GM18517 (cell line): ENCODE measurements around the gene TSPAN18.

ENCODE experiments used
- ATAC-seq: cut with Tn5 transposase; IDR thresholded peaks from one replicate; pipeline ENCODE4 v1.9.1; 2021; ENCODE audit warnings: mild to moderate bottlenecking, moderate library complexity; ENCODE audit not compliant: unreplicated experiment

Gene TSPAN18

DNA sequence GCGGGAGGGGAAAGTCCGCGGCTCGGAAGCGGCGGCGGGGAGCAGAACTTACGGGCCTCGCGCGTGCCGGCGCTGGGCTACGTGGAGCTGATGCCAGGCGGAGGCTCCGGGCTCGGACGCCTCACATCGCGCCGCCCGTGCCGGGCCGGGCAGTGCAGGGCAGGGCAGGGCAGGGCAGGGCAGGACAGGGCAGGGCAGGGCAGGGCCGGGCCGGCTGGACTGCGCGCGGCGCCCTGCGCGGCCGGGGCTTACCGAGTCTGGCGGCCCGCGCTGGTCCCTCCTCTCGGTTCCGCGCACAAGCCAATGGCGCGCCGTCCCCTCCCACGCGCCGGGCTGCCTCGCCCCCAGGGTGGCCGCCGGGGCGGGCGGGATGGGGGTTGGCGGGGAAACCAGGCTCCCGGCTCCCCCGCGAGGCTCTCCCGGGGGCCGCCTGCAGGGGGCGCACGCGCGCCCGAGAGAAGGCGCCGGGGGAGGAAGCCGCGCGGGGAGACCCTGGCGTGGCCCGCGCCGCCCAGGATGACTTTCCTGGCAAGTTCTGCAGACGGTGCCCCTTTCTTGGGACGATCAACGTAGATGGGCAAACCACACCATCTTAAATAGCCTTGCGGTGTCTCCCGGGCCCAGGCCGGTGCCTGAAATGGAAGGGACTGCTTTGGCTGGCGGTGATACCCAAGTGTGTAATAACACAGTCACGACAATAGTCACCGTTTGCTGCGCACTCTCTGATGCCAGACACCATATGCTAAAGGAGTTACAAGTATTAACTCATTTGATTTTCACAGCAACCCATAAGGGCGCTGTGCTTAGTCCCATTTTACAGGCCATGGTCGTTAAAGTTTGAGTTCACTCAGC, 224.1 kb downstream of the TSPAN18 start, which contains the start of gene TP53I11:
TSS of gene TP53I11 (minus strand) at position 259 of the 852 bp plus-strand sequence. CDS start 12,548 bp downstream, outside the sequence.
- no peak for ATAC-seq

DNA sequence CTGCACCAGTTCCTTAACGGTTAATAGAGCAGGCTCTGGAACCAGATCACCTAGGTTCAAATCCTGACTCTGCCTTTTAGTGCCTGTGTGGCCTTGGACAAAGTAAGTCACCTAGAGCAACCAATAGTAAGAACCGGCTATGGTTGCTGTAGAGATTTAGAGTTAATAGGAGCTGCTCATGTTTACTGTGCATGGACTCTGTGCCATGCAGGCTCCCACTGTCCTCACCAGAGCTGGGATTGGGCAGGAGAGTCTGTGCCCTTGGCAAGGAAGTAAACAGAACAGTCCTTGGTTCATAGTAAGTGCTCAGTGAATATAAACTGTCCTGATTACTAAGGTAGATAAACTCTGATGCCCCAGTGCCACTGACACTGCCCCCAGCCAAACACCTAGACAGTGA, 225.3 kb downstream of the TSPAN18 start:
- no peak for ATAC-seq

DNA sequence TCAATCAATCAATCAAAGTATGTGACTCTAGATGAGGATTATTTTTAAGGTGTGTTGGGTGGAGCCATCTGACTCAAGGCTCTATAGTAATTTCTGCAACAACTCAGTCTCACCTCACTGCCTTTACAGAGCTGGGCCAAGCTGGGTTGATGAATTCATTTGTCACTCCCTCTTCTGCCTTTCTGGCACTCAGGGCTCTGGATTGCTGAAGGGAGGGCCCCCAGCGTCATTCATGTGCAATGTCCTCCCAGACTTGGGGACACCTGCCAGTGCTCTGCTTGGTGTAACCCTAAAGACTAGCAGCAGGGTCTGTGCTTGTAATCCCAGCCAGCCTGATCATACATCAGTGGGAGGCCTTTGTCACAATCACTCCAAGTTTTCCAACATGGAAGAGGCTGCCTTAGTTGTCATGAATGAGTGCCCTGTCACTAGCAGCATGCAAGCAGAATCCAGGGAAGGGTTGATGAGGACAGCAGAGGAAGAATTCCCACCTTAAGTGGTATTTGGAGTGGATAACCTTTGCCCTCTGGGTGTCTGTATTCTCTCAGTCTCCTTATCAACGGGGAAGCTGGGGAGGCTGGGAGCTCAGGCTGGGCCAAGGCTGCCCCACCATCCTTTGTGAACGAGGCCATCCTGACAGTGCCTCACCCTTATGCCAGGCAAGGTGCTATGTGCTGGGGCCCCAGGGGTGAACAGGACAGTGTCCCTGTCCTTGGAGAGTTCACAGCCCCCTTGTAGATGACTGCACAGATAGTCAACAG, 225.9 kb downstream of the TSPAN18 start:
- ATAC-seq, result no peak

DNA sequence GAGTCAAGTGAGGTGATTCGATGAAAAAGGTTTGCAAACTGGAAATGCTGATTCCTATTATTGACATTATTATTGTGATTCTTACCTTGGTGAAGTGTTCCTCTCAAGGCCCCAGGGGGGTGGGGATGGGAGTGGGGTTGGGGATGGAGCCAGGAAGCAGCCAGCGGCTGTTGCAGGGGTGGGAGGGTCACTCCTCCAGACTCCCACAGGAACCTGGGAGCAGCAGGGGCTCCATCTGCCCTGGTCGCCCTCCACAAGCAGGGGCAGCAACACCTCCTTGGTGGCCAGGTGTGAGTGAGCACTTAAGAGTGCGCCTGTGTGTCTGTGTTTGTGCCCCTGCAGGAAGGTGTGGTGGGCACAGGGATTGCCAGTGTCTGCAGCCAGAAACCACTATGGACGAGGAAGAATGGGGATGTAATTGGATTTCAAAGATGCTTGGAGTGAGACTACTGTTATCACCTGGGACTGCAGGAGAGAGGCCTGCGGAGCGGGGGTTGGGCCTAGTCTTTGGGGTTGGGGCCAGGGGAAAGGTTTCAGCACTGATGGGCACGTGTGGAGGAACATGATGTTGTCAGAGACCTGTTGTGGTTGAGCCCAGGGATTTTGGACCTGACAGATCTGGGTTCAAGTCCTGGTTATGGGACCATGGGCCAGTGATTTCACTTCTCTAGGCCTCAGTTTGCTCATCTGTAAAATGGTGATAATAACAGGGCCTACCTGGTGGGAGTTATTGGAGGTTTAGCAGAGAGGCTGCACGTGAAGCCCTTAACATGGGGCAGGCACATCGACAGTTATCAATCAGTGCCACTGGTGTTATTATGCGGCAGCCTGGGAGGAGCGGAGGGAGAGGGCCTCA, 227.5 kb downstream of the TSPAN18 start:
- no peak for ATAC-seq

DNA sequence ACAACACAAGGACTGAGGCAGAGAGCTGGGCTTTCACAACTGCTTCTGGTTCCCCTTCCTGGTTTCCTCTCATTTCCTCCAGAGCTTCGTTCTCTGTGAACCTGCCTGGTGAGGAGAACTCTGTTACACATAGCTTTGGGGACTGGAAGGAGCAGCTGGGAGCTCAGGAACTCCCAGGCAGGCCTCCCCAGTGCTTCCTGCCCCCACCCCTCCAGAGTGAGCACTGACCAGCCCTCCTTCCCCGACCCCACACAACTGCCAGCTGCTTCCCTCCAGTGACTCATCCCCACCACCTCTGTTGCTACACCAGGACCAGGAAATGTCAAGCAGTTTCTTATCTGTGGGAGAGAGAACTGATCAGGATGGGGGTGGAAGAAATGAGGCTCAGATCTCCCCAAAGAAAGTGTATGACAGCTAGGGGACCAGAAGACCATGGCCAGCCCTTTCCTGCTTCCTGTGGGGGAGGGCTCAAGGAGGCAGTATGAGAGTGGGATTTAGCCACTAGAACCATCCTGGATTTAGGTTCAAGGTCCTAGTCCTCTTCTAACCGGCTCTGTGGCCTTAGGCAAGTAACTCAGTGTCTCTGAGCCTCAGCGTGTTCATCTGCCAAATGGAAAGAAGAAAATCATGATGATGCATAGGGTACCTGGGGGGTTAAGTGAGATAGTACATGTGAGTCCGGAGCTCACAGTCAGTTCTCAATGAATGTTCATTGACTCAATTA, 228.4 kb downstream of the TSPAN18 start:
- ATAC-seq, result no peak

DNA sequence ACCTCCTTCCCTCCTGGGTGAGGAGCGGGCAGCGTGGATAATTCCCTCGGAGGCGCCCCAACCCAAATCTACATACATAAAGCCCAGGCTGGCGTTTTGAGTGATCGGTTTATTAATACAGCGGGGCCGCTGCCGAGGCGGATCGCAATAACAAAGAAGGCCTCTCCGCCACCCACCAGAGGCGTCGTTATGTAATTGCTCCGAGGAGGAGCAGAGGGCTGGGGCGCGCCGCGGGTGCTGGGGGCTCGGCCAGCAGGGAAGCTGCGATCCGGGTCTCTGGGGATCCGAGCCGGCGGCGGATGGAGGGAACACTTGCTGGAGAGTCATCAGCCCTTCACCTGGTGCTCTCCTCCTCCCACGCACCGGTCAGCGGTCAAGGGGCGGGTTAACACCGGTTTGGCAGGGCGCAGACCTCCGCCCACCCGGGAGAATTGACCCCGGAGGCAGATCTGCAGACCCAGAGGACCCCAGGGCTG, 230.3 kb downstream of the TSPAN18 start:
- ATAC-seq, result no peak

DNA sequence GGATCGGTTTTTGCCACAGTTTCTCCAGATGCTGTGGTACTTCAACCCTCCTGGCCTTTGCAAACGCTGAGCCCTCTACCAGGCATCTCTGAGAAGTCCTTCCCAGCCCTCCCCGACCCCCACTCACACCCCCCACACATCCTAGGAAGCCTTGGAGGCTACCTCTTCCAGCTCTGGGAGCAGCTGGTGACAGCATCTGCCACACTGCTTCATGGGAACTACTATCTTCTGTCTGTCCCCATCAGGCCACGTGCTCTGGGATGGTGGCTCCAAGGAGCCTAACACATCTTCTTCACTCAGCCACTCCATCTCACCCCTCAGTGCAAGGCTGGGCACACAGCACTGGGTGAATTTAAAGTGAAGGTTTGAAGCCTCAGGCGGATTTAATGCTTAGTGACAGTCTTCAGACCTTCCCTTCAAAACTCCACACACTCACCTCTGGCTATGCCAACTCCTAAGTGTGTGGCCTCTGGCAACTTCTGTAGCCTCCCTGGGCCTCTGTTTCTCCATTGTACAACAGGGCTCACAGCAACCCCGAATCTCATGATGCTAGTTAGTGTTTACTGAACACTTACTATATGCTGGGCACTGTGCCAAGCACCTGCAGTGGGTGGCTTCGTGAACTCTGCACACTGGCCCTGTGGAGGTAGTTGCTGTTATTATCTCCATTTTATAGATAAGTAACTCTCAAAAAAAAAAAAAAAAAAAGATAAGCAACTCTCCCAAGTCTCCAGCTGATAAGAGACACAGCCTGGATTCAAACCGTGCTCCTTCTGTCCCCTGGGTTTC, 231.2 kb downstream of the TSPAN18 start:
- ATAC-seq, result no peak

DNA sequence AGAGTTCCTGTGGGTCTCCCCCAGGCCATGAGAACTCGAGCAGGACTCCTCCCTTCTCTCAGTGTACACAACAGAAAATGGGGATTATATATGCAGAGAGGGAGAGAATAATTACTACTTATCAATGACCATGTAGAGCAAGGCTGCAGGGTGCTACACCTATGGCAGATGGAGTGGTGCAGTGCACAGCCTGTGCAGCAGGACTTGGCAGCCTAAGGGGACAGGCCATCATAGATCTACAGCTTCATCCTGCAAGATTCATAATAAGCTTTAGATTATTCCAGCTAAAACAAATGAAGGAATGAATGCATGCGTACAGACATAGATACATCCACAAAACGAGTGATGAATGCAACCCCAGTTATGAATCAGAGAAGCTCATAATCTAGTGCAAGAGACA, 232.3 kb downstream of the TSPAN18 start:
- ATAC-seq, result no peak

DNA sequence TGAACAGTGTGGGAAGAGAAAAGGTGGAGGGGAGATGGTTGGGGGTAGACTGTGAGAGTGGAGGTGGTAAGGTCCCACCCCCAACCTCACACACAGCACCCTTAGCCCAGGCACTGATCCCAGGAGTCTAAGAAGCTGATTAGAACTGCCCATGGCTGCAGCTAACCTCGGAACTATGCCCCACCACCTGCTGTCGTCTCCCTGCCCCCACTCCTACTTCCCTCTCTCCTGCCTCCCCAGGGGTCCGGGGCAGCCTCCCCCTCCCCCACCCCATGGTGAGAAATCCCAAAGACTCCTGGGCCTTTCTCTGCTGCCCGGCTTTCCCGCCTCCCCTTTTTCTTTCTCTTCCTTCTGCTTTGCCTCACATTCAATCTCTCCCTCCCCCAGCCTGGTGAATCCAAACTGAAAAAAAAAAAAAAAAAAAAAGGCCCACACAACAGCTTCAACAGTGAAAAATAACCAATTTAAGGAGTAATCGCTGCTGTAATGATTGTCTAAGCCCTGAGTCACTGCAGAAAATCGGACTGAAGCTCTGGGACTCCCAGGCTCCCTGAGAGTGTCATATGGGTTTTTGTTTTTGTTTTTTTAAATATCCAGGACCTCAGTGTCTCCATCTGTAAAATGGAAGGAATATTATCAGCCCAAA, 233.6 kb downstream of the TSPAN18 start:
- no peak for ATAC-seq

DNA sequence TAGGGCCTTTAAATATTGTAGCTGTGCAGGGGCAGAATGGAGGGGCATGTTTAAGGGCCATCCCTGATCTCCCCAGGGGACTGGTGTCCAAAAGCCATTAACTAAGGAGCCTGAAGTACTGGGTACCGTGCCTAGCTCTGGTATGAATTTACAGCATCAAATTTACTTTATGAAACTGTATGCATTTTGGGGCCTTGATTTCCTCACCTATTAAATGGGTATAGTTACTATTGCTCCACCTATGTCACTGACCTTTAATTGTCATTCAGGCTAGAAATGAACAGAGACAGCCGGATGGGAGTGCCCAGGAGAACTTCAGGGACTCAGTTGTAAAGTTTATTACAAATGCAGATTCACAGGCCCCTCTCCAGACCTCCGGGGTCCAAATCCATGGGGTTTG, 235.7 kb downstream of the TSPAN18 start:
- no peak for ATAC-seq

DNA sequence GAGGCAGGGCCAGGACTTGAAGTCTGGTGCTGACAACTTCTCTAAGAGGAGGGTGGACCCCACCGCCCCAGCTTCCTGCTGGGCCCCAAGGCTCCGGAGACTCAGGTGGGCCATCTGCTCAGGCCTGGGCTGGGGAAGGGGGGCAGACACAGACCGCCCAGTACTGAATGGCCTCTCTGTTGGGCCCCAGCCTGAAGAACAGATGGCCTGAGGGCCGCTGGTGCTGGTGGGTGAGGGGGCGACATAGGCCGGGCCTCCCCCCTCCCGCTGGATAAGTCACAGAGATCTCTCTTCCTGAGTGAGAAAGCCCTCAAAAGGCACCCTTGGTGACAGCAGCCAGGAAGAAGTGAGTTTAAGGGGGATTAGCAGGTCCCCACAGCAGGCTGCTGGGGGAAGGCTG, 236.4 kb downstream of the TSPAN18 start:
- no peak for ATAC-seq

DNA sequence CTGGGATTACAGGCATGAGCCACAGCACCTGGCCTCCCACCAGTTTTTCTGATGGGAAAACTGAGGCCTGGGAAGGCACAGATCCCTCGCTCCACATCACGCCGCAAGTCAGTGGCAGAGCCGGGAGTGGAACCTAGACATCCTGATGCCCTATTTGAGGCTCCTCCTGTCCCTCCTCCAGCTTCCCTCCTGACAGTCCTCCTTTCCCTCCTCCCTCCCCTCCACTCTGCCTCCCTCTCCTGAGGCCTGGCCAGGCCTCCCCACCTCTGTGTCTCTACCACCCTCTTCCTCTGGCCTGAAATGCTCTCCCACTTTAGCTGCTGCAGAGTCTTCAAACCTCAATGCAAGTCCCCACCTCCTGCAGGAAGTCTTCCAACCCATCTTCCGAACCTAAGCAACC, 237.2 kb downstream of the TSPAN18 start:
- ATAC-seq, result no peak

DNA sequence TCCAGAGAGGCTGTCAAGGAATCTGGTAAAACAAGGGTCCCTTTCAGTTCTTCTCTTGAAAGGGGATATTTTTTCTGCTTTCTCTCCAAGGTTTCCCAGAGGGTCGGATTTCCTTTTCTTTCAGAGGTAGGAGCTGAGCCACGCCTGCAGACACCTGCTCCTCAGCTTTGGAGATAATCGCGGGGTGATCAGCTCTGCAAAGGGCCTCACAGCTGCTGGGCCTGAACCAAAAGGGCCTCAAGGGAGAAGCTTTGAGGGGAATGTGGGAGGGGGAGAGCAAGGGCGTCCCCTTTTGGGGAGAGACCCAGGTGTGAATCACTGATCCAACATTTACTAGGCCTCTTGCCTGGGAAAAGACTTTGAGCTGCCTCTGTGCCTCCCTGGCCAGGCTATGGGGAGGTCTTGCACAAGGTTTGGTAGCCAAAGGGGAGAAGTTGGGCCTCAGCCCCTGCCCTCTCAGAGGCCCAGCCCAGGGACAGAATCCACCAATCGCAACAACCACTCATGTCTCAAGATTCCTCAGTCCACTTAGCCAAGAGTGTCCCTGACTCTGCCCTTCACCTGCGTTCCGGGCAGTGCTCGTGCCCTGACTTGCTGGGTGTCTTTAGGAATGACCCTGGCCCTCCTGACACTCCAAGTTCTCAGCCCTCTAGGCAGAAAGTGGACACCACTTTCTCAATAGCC, 237.9 kb downstream of the TSPAN18 start:
- ATAC-seq, result no peak

DNA sequence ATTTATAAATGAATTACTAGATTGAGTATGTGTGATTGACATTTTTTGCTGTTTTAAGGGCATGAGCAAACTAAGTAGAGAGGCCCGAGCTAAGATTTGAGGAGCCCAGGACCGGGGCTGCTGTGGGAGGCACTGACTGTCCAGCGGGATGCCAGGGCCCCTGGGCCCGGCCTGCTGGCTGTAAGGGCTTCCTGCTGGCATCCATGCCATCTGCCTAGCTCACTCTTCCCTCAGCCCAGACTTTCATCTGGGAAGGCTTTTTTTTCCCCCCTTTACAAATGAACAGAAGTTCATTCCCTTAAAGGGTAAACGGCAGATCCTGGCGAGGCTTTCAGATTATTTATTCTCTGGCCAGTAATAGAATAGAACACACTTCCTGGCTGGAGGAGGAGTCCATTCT, 239.9 kb downstream of the TSPAN18 start:
- no peak for ATAC-seq

DNA sequence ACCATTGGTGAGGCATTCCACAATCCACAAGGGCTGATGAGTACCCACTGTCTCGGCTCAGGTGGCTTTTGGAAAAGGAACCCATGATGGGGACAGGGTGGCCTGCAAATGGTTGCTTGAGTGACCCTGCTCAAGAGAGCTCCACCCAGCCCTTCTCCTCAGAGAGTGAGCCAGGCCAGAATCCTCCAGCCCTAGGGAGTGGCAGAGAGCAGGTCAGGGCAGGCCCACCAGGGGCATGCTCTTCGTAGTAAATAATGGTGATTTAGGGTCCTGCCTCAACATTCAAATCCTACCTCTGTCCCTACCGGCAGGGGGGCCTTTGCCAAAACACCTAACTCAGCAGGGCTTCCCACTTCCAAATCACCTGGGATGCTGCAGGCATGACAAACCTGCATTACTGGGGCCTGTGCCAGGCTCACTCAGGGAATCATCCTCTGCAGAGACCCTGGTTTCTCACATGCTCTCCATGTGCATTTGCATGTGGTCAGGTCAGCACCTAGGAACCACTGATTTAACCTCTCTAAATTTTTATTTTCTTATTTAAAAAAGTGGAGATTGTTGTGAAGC, 241.3 kb downstream of the TSPAN18 start:
- no peak for ATAC-seq

DNA sequence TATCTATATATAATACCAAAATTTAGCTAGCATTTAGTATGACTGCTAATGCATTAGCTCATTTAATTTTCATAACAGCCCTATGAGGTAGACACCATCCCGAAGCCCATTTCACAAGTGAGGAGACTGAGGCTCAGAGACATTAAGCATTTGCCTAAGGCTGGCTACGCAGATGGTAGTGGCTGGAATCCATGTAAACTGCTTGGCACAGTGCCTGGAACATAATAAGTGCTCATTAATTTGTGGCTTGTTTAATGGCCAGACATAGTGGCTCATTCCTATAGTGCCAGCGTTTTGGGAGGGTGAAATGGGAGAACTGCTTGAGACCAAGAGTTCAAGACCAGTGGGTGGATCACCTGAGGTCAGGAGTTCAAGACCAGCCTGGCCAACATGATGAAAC, 241.7 kb downstream of the TSPAN18 start:
- ATAC-seq, result no peak

DNA sequence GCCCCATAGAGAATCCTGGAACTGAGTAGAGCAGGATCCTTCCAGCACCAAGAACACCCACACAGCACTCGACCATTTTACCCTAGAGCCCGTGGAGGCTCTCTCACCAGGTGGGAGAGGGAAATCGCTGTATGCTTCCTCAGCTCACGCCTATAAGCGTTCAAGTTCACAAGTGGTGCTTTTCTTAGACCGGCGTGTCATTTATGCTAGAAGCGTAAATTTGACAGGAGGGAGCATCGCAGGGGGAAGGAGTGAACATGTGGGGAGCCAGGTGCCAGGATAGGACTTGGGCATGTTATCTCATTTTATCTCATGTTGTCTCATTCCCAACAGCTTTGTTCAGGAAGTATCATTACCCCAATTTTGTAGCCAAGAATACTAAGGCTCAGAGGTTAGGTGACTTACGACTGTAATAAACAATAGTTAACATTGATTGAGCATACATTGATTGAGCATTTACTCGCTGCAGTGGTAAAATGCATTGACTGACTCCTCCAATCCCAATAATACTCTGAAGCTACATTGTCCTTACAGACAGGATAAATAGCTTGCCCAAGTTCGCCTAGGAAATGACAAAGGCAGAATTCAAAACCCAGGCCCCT, 243.0 kb downstream of the TSPAN18 start:
- ATAC-seq, result no peak

DNA sequence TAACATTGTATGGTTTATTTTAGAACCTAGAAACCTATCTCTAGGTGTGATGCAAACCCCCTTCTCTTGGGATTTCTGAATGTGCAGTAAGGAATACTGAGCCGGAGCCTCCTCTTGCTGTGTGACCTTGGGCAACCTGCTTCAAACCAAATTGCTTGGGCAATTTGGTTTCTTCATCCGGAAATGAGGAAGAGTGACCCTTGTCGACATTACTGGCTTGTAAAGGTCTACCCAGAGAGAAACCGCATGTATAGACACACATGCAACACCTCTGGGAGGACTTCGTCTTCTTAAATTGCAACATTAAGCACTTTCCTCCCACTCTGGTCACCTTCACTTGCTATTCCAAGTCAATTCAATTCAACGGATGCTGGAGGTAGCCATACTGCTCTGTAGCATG, 243.5 kb downstream of the TSPAN18 start:
- no peak for ATAC-seq
